ENCODE results near the gene PIEZO1. TPM values are rescaled to one million over a fixed set of nuclear protein-coding genes. Genes with fewer than 3 reads are reported as not detected.

The PIEZO1 gene
- total RNA-seq, 1 experiment from 2014 or later: 224 TPM

DNA sequence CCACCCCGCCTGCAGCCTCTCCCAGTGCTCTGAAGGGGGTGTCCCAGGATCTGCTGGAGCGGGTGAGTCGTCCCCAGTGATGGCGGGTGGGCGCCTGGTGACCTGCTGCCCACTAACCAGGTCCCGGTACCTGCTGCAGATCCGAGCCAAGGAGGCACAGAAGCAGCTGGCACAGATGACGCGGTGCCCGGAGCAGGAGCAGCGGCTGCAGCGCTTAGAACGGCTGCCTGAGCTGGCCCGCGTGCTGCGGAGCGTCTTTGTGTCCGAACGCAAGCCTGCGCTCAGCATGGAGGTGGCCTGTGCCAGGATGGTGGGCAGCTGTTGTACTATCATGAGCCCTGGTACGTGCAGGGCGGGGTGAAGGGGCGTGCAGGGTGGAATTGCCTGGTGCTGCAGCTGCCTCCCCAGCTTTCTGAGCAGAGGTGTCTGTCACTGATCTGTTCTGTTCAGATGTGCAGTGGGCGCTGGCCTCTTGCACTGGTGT is 22.2 kb upstream of the PIEZO1 start:
- ATAC-seq: no peak
- no peaks in the 10 kb centered on the region for H3K9me2 ChIP-seq (ENCODE audit: insufficient read depth)
- H3K27me3 ChIP-seq (ENCODE audit: insufficient read depth, low read length): no peaks in the 10 kb centered on the region
- H3K4me2 ChIP-seq (ENCODE audit: low read length): no peak overlapping the region
- H4K20me1 ChIP-seq (ENCODE audit: insufficient read depth): peaks cover 12% of the 10 kb centered on the region; the same call in 1 of the 2 replicates
- ChIA-PET RAD21 (ENCODE audit: low non-redundant PET in 1 of 2, low total read pairs in 2 of 2, uncharacterized antibody in 2 of 2, unreplicated experiment in 2 of 2) (no interaction called here), CTCF (no interaction called here), POLR2A (no interaction called here)
- peak overlapping the region; percentile 100 for H3K27ac ChIP-seq (ENCODE audit: low read depth, low read length)
- H3K9ac ChIP-seq (ENCODE audit: low read length): no peak overlapping the region
- peaks cover 19 to 61% of the 10 kb centered on the region in 2 experiments; a peak in 3 of 4 replicates for H3K36me3 ChIP-seq (ENCODE audit: control insufficient read depth in 1 of 2, insufficient read depth in 2 of 2, low read length in 2 of 2)
- H3K4me1 ChIP-seq (ENCODE audit: control insufficient read depth in 1 of 2, insufficient read depth in 2 of 2, low read length in 2 of 2): peaks cover 17 to 55% of the 10 kb centered on the region in 2 experiments
- no peak for TF ChIP-seq ZFX (IDR thresholded peaks at IDR 0.05)
- no peak for TF ChIP-seq POLR2AphosphoS5 (IDR thresholded peaks at IDR 0.05; ENCODE audit: low read depth, low read length)
- no peak for TF ChIP-seq SP1 (IDR thresholded peaks at IDR 0.05; ENCODE audit: low read depth)
- DNase-seq (ENCODE audit: low read depth, low spot score): no peak
- intact Hi-C loops (cut with micrococcal nuclease): no loop called here
- H3K4me3 ChIP-seq (replicated peaks in 1 of 2; ENCODE audit: low read depth in 1 of 2, low read length in 2 of 2): no peak overlapping the region
- H3K79me2 ChIP-seq (ENCODE audit: insufficient read depth, low read length): peaks cover 72% of the 10 kb centered on the region
- H3K9me3 ChIP-seq (ENCODE audit: control insufficient read depth in 1 of 2, insufficient read depth in 1 of 2, low read depth in 1 of 2, low read length in 2 of 2): no peaks in the 10 kb centered on the region
- no TSS peak for BruUV-seq (replicated peaks)
- H2AFZ ChIP-seq (ENCODE audit: low read depth, low read length, poor library complexity, severe bottlenecking): no peak overlapping the region

DNA sequence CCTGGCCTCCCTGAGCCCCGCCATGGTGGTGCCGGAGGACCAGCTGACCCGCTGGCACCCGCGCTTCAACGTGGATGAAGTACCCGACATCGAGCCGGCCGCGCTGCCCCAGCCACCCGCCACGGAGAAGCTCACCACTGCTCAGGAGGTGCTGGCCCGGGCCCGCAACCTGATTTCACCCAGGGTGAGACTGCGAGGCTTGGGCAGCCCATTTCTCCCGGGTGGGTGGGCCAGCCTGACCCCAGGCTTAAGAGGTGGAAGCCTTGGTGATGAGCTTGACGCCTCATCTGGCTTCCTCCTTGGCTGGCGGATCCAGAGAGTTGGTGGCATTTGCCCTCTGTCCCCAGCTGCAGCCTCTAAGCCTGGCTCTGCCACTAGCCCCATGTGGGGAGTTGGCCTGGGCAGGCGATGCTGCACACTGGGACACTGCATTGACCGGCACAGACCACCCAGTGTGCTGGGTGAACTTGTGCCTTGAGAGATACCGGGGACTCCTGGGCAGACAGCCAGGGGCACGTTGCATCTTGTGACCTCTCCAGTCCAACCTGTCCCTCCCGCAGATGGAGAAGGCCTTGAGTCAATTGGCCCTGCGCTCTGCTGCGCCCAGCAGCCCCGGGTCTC is 21.6 kb upstream of the PIEZO1 start:
- BruUV-seq (replicated peaks): no TSS peak
- Histone ChIP-seq H3K4me1 (ENCODE audit: control insufficient read depth in 1 of 2, insufficient read depth in 2 of 2, low read length in 2 of 2) (peaks cover 21 to 57% of the 10 kb centered on the region in 2 experiments), H3K79me2 (ENCODE audit: insufficient read depth, low read length) (peaks cover 74% of the 10 kb centered on the region), H3K36me3 (ENCODE audit: control insufficient read depth in 1 of 2, insufficient read depth in 2 of 2, low read length in 2 of 2) (peaks cover 19 to 61% of the 10 kb centered on the region in 2 experiments; a peak in 3 of 4 replicates), H3K9ac (ENCODE audit: low read length) (no peak overlapping the region), H3K9me3 (ENCODE audit: control insufficient read depth in 1 of 2, insufficient read depth in 1 of 2, low read depth in 1 of 2, low read length in 2 of 2) (no peaks in the 10 kb centered on the region), H3K27me3 (ENCODE audit: insufficient read depth, low read length) (no peaks in the 10 kb centered on the region), H3K4me2 (ENCODE audit: low read length) (no peak overlapping the region), H3K9me2 (ENCODE audit: insufficient read depth) (no peaks in the 10 kb centered on the region), H2AFZ (ENCODE audit: low read depth, low read length, poor library complexity, severe bottlenecking) (no peak overlapping the region), H4K20me1 (ENCODE audit: insufficient read depth) (peaks cover 12% of the 10 kb centered on the region; the same call in 1 of the 2 replicates), H3K27ac (ENCODE audit: low read depth, low read length) (peak overlapping the region; percentile 100; the same call in 1 of the 2 replicates), H3K4me3 (replicated peaks in 1 of 2; ENCODE audit: low read depth in 1 of 2, low read length in 2 of 2) (no peak overlapping the region)
- POLR2A ChIA-PET: no interaction called here
- CTCF ChIA-PET: no interaction called here
- RAD21 ChIA-PET (ENCODE audit: low non-redundant PET in 1 of 2, low total read pairs in 2 of 2, uncharacterized antibody in 2 of 2, unreplicated experiment in 2 of 2): no interaction called here
- DNase-seq (ENCODE audit: low read depth, low spot score) (no peak), ATAC-seq (no peak)
- no peak for TF ChIP-seq POLR2AphosphoS5 (IDR thresholded peaks at IDR 0.05; ENCODE audit: low read depth, low read length)
- peak; percentile 20; the same call in 1 of the 2 replicates for TF ChIP-seq ZFX (IDR thresholded peaks at IDR 0.05)
- intact Hi-C loops (cut with micrococcal nuclease): no loop called here

Measured in HCT116 (cell line).